Activated CD4-positive, alpha-beta T cell treated with anti-CD3 and anti-CD28 coated beads for 36 hours (primary cell): ENCODE results near the gene PTPRR. TPM values are rescaled to one million over a fixed set of nuclear protein-coding genes. Genes with fewer than 3 reads are reported as not detected.

Source experiments
- ATAC-seq: fragments of 200-7000 bp; cut with Tn5 transposase; one replicate; pipeline ENCODE4 v1.10.0; 2021; ENCODE audit warnings: mild to moderate bottlenecking, moderate library complexity
- CTCF ChIA-PET: fragments of 350-600 bp; sonication (Branson Sonifier 250); formaldehyde crosslinking; loops from one replicate; lab custom pipeline; 2021; ENCODE audit warnings: antibody characterized with exemption; lab: Charles Lee
- POLR2A ChIA-PET: fragments of 350-600 bp; sonication (Branson Sonifier 250); formaldehyde crosslinking; loops from one replicate; lab custom pipeline; 2021; ENCODE audit warnings: antibody characterized with exemption, inconsistent platforms; lab: Charles Lee
- DNase-seq: peaks from one replicate; pipeline ENCODE4 v3.0.0-alpha.2; 2020
- H3K27ac Mint-ChIP-seq: one replicate; pipeline ENCODE4 v1.8.0; 2021; ENCODE audit warnings: mixed read lengths
- H3K27me3 Mint-ChIP-seq: one replicate; pipeline ENCODE4 v1.8.0; 2021; ENCODE audit warnings: mixed read lengths
- H3K36me3 Mint-ChIP-seq: one replicate; pipeline ENCODE4 v1.8.0; 2021; ENCODE audit warnings: low read depth, mixed read lengths
- H3K4me1 Mint-ChIP-seq: one replicate; pipeline ENCODE4 v1.8.0; 2021; ENCODE audit warnings: mixed read lengths
- H3K4me3 Mint-ChIP-seq: one replicate; pipeline ENCODE4 v1.8.0; 2021; ENCODE audit warnings: mild to moderate bottlenecking, moderate library complexity, mixed read lengths
- H3K9me3 Mint-ChIP-seq: one replicate; pipeline ENCODE4 v1.8.0; 2021; ENCODE audit warnings: low read depth, mixed read lengths
- intact Hi-C, 2 experiments: fragments of 100-400 bp; cut with DNase I in 1 of 2; cut with micrococcal nuclease in 1 of 2; formaldehyde crosslinking; loops; one replicate each; pipeline versions ENCODE4 v1.14.2 to v1.15.1; 2022 to 2024; cut with DNase I, micrococcal nuclease
- total RNA-seq, 2 experiments: library from RNA; stranded (reverse); gene quantifications; one replicate each; pipeline ENCODE4 v1.2.3, GENCODE V29; 2021

Gene PTPRR
- total RNA-seq, 2 experiments from 2014 or later: not detected

GRCh38 chr12:70853326-70853725, 67.2 kb downstream of the PTPRR start:
- no peaks in the 10 kb centered on the region for H3K4me1 Mint-ChIP-seq
- ATAC-seq (no peak), DNase-seq (no peak)
- POLR2A ChIA-PET: no interaction called here
- intact Hi-C loops: no loop called here
- no peak overlapping the region for H3K4me3 Mint-ChIP-seq
- H3K27me3 Mint-ChIP-seq: no peaks in the 10 kb centered on the region
- H3K27ac Mint-ChIP-seq: no peak overlapping the region
- no peaks in the 10 kb centered on the region for H3K9me3 Mint-ChIP-seq
- CTCF ChIA-PET: interaction anchor here (0.7 kb wide), 1 partner anchor 159 kb away, joined by 3 read pairs; no protein-coding TSS in a partner anchor
- H3K36me3 Mint-ChIP-seq: no peaks in the 10 kb centered on the region

- intact Hi-C loops: no loop called here
- DNase-seq (no peak), ATAC-seq (no peak)
- CTCF ChIA-PET: no interaction called here
- H3K4me1 Mint-ChIP-seq: no peaks in the 10 kb centered on the region
- no peak overlapping the region for H3K4me3 Mint-ChIP-seq
- no peaks in the 10 kb centered on the region for H3K9me3 Mint-ChIP-seq
- POLR2A ChIA-PET: no interaction called here
- no peaks in the 10 kb centered on the region for H3K36me3 Mint-ChIP-seq
- no peak overlapping the region for H3K27ac Mint-ChIP-seq
- H3K27me3 Mint-ChIP-seq: no peaks in the 10 kb centered on the region
These were observed 68.0 kb downstream of the PTPRR start for GRCh38 chr12:70852416-70853150.

- H3K27ac Mint-ChIP-seq: no peak overlapping the region
- DNase-seq: no peak
- H3K36me3 Mint-ChIP-seq: no peaks in the 10 kb centered on the region
- H3K27me3 Mint-ChIP-seq: no peaks in the 10 kb centered on the region
- POLR2A ChIA-PET: no interaction called here
- intact Hi-C loops: loop anchor here in 1 of 2 experiments (1.0 kb wide), 1 partner anchor 115 kb away; no protein-coding TSS in a partner anchor
- H3K4me3 Mint-ChIP-seq: no peak overlapping the region
- H3K9me3 Mint-ChIP-seq: no peaks in the 10 kb centered on the region
- CTCF ChIA-PET: interaction anchor here (0.6 to 0.8 kb wide), 2 partner anchors 41 to 119 kb away, joined by 3 read pairs; no protein-coding TSS in a partner anchor
- no peak for ATAC-seq
- H3K4me1 Mint-ChIP-seq: no peaks in the 10 kb centered on the region
These were observed 71.1 kb downstream of the PTPRR start for GRCh38 chr12:70849265-70849960.

GRCh38 chr12:70847871-70848270, 72.7 kb downstream of the PTPRR start:
- Mint-ChIP-seq H3K27ac (no peak overlapping the region), H3K4me3 (no peak overlapping the region), H3K36me3 (no peaks in the 10 kb centered on the region), H3K27me3 (no peaks in the 10 kb centered on the region), H3K4me1 (no peaks in the 10 kb centered on the region), H3K9me3 (no peaks in the 10 kb centered on the region)
- ATAC-seq (no peak), DNase-seq (no peak)
- ChIA-PET CTCF (no interaction called here), POLR2A (no interaction called here)
- intact Hi-C loops: no loop called here

GRCh38 chr12:70845268-70845667, 75.3 kb downstream of the PTPRR start:
- no peak overlapping the region for H3K4me3 Mint-ChIP-seq
- no peak overlapping the region for H3K27ac Mint-ChIP-seq
- ATAC-seq (no peak), DNase-seq (no peak)
- ChIA-PET CTCF (no interaction called here), POLR2A (no interaction called here)
- peaks cover 2% of the 10 kb centered on the region for H3K27me3 Mint-ChIP-seq
- H3K4me1 Mint-ChIP-seq: no peaks in the 10 kb centered on the region
- H3K36me3 Mint-ChIP-seq: no peaks in the 10 kb centered on the region
- no peaks in the 10 kb centered on the region for H3K9me3 Mint-ChIP-seq
- intact Hi-C loops: no loop called here

- ChIA-PET POLR2A (no interaction called here), CTCF (no interaction called here)
- no peaks in the 10 kb centered on the region for H3K4me1 Mint-ChIP-seq
- H3K4me3 Mint-ChIP-seq: no peak overlapping the region
- intact Hi-C loops: no loop called here
- no peak for DNase-seq
- H3K27ac Mint-ChIP-seq: no peak overlapping the region
- H3K27me3 Mint-ChIP-seq: peaks cover 5% of the 10 kb centered on the region
- no peaks in the 10 kb centered on the region for H3K36me3 Mint-ChIP-seq
- H3K9me3 Mint-ChIP-seq: no peaks in the 10 kb centered on the region
- ATAC-seq: no peak
These were observed 77.2 kb downstream of the PTPRR start for GRCh38 chr12:70843363-70843762.

- CTCF ChIA-PET: no interaction called here
- H3K27me3 Mint-ChIP-seq: peaks cover 6% of the 10 kb centered on the region
- no peaks in the 10 kb centered on the region for H3K36me3 Mint-ChIP-seq
- H3K27ac Mint-ChIP-seq: no peak overlapping the region
- intact Hi-C loops: no loop called here
- DNase-seq (no peak), ATAC-seq (no peak)
- POLR2A ChIA-PET: no interaction called here
- H3K4me1 Mint-ChIP-seq: no peaks in the 10 kb centered on the region
- H3K9me3 Mint-ChIP-seq: no peaks in the 10 kb centered on the region
- no peak overlapping the region for H3K4me3 Mint-ChIP-seq
These were observed 77.6 kb downstream of the PTPRR start for GRCh38 chr12:70842942-70843341.

GRCh38 chr12:70842136-70842535, 78.4 kb downstream of the PTPRR start:
- no peaks in the 10 kb centered on the region for H3K4me1 Mint-ChIP-seq
- no peak overlapping the region for H3K4me3 Mint-ChIP-seq
- ChIA-PET CTCF (interaction anchor here (0.7 kb wide), 1 partner anchor 13 kb away, joined by 3 read pairs; no protein-coding TSS in a partner anchor), POLR2A (no interaction called here)
- no peak for DNase-seq
- H3K27ac Mint-ChIP-seq: no peak overlapping the region
- no peak for ATAC-seq
- no peaks in the 10 kb centered on the region for H3K9me3 Mint-ChIP-seq
- peaks cover 6% of the 10 kb centered on the region for H3K27me3 Mint-ChIP-seq
- intact Hi-C loops: no loop called here
- H3K36me3 Mint-ChIP-seq: no peaks in the 10 kb centered on the region

GRCh38 chr12:70840656-70841350, 79.7 kb downstream of the PTPRR start:
- Mint-ChIP-seq H3K4me1 (no peaks in the 10 kb centered on the region), H3K36me3 (no peaks in the 10 kb centered on the region), H3K9me3 (no peaks in the 10 kb centered on the region), H3K4me3 (no peak overlapping the region), H3K27ac (no peak overlapping the region), H3K27me3 (peaks cover 10% of the 10 kb centered on the region)
- intact Hi-C loops: no loop called here
- POLR2A ChIA-PET: no interaction called here
- CTCF ChIA-PET: no interaction called here
- ATAC-seq (no peak), DNase-seq (no peak)

GRCh38 chr12:70839544-70839943, 81.0 kb downstream of the PTPRR start:
- Mint-ChIP-seq H3K4me3 (no peak overlapping the region), H3K36me3 (no peaks in the 10 kb centered on the region), H3K27ac (no peak overlapping the region), H3K27me3 (peaks cover 10% of the 10 kb centered on the region), H3K4me1 (no peaks in the 10 kb centered on the region), H3K9me3 (no peaks in the 10 kb centered on the region)
- ATAC-seq: no peak
- POLR2A ChIA-PET: no interaction called here
- CTCF ChIA-PET: no interaction called here
- no peak for DNase-seq
- intact Hi-C loops: no loop called here

GRCh38 chr12:70838127-70838526, 82.4 kb downstream of the PTPRR start:
- no peaks in the 10 kb centered on the region for H3K36me3 Mint-ChIP-seq
- ATAC-seq: no peak
- H3K27me3 Mint-ChIP-seq: peaks cover 10% of the 10 kb centered on the region
- no peak overlapping the region for H3K4me3 Mint-ChIP-seq
- intact Hi-C loops: no loop called here
- POLR2A ChIA-PET: no interaction called here
- DNase-seq: no peak
- CTCF ChIA-PET: no interaction called here
- H3K4me1 Mint-ChIP-seq: no peaks in the 10 kb centered on the region
- no peak overlapping the region for H3K27ac Mint-ChIP-seq
- no peaks in the 10 kb centered on the region for H3K9me3 Mint-ChIP-seq
